ENCODE measurements around the gene CCDC120.

CCDC120 gene, protein sequence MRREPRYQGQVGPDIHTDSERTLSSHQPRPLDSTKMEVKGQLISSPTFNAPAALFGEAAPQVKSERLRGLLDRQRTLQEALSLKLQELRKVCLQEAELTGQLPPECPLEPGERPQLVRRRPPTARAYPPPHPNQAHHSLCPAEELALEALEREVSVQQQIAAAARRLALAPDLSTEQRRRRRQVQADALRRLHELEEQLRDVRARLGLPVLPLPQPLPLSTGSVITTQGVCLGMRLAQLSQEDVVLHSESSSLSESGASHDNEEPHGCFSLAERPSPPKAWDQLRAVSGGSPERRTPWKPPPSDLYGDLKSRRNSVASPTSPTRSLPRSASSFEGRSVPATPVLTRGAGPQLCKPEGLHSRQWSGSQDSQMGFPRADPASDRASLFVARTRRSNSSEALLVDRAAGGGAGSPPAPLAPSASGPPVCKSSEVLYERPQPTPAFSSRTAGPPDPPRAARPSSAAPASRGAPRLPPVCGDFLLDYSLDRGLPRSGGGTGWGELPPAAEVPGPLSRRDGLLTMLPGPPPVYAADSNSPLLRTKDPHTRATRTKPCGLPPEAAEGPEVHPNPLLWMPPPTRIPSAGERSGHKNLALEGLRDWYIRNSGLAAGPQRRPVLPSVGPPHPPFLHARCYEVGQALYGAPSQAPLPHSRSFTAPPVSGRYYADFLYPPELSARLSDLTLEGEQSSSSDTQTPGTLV

DNA sequence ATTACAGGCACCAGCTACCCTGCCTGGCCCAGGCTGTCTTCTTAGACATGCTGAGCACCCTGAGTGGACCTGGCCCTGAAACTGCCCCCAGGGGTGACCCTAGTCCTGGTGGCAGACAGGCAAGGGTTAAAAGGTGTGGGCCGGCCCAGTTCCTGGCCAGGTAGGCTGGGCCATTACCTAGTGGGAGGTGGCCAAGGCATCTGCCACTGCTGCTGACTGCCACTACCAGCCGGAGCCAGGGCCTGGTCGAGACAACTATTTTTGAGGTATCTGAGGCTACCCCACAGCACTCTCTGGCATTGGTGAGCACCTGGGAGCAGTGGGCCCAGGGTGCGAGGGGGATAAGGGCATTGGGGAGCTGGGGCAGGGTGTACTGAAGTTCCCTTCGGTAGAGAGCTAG is at the start of gene CCDC120:
CCDC120 (plus strand) TSS at position 206 of the 400 bp plus-strand sequence. CDS start 3,043 bp downstream, outside the sequence.
- DNase-seq (ENCODE audit: low spot score) = peak; percentile 48

DNA sequence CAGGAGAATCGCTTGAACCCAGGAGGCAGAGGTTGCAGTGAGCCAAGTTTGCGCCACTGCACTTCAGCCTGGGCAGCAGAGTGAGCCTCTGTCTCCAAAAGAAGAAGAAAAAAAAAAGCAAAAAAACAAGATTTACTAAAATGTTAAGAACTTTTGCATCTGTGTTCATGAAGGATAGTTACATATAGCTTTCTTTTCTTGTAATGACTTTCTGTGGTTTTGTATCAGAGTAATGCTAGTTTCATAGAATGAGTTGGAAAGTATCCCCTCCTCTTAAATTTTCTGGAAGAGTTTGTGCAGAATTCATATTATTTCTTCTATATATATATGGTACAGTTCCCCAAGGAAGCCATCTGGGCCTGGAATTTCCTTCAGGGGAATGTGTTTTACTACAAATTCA is 39.7 kb upstream of the CCDC120 start:
- no peak for DNase-seq (ENCODE audit: low spot score)

DNA sequence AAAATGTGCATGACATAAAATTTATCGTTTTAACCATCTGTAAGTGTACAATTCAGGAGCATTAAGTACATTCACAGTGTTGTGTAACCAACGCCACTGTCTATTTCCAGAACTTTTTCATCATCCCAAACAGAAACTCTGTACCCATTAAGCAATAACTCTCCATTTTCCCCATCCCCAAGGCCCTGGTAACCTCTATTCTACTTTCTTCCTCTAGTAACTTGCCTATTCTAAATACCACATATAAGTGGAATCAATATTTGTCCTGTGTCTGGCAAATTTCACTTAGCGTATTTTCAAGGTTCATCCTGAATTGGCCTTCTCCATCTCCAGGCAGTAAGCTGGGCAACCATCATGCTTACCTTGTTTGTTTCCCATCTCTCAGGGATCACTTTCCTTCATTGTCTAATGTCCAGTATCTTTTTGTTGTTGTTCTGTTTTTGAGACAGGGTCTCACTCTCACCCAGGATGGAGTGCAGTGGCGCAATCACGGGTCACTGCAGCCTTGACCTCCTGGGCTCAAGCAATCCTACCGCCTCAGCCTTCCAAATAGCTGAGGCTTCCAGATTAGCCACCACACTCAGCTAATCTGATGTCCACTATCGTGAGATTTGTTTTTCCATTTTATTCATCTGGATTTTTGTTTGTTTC is 39.1 kb upstream of the CCDC120 start:
- no peak for DNase-seq (ENCODE audit: low spot score)

DNA sequence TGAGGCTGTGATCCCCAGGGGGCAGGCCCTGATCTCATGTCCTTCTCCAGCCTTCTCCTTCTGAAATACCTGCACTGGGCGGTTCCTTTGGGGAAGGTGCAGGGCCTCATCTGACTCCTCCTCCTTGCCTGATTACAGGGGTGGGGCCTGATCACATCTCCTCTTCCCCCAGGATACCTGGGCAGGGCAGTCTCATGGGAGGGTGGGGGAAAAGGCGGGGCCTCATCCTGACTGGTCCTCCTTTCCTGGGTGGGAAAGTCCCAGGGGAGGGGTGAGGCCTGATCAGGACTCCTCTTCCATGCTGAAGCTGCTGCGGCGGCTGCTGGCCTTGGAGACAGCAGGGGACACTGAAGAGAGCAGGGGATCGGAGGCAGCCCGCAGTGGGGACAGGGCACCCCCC is 28.9 kb upstream of the CCDC120 start:
- DNase-seq (ENCODE audit: low spot score) = no peak

DNA sequence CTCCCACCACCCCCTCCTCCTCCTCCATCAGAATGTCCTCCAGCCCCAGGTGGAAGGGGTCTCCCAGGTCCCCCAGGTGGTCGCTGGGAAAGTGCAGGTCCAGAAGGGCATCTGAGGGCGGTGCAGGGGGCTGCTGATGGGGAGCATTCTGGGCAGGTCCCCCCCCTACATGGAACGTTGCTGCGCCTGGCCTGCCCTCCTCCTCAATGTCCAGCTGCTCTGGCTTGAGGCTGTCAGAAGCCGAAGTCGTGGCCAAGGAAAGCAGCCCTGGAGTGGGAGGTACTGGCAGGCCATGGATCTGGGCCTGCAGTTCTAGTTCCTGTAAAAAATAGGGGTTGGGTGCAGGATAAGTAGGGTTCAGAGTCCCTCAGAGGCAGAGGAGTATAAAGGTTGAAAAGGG is 28.5 kb upstream of the CCDC120 start:
- no peak for DNase-seq (ENCODE audit: low spot score)

DNA sequence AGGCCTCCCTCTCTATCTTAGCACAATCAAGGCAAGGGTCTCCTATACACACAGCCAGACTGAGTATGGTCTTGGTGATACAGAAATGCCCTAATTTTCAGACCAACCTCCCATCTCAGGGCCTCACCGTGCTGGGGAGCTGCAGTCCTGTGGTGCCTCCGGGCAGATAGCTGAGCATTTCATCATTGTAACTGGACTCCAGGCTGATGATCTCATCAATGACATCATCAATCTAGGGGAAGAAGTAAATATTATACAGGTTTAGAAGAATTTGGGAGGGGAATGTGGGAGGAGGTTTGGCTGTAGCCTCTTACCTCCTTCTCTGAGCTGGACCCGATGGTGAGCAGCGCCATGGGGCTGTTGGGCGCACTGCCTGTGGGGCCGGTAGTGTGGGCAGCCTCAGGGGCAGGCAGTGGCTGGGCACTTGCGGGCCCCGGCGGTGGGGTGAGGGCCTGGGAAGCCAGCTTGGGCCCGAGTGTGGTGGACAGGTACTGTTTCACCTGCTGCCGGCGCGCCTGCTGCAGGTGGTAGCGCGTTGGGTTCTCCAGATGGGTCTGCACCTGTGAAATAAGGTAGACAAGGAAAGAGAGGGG is 20.8 kb upstream of the CCDC120 start:
- no peak for DNase-seq (ENCODE audit: low spot score)

DNA sequence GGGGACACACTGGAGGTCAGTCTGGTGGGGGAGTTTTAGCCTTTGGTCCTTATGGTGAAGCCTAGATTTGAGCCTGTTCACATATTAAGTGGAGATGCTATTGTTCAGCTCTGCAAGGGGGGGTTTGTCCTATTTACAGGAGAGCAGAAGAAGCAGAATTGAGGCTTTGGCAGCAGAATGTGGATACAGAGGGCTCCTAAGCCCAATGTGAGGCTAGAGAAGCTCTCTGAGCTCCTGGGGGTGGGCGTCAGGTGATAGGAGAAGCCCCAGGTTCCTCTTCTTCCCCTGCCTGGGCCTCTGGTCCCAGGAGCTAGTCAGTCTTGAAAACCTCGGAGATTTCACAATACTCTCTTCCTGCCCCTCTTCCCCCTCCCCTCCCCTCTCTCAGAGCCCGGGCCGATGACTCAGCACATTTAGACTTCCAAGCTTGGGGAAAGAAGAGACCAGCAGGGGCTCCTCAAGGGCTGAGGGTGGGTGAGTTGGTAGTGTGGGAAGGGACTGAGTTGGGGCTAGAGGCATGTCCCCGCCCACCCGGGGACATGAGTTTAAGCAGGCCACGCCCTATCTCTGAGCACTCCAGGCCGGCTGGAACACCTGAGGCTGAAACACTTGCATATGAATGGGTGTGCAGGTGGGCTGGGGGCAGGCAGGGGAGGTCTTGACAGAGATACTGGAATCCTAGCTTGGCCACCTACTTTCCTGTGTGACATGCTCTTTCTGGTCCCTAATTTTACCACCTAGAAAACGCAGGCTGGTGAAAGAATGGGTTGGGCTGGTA is 19.0 kb upstream of the CCDC120 start:
- DNase-seq (ENCODE audit: low spot score) = peak; percentile 51

DNA sequence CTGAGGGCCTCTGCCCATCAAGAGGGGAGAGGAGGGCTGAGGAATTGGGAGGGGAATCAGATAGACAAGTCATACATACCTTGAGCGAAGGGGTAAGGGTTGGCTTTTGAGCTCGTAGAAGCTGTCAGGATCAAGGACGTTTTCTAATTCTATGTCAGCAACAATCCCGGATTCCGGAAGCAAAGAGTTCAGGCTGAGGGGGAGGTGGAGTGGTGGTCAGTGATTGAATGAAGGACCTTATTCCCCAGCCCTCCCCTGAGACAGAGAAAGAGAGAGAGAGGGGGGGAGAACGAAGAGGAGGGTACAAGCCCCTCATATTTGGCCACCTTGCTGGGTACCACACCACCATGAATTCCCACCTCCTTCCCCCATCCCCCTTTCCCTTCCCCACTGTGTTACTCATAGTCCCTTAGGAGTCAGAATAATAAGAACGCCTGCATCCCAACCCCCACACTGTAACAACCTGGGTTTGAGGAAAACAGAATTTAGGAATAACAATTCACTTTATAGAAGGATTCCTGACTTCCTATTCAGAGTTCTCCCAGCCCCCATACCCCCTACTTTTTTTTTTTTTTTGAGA is 18.3 kb upstream of the CCDC120 start:
- no peak for DNase-seq (ENCODE audit: low spot score)

DNA sequence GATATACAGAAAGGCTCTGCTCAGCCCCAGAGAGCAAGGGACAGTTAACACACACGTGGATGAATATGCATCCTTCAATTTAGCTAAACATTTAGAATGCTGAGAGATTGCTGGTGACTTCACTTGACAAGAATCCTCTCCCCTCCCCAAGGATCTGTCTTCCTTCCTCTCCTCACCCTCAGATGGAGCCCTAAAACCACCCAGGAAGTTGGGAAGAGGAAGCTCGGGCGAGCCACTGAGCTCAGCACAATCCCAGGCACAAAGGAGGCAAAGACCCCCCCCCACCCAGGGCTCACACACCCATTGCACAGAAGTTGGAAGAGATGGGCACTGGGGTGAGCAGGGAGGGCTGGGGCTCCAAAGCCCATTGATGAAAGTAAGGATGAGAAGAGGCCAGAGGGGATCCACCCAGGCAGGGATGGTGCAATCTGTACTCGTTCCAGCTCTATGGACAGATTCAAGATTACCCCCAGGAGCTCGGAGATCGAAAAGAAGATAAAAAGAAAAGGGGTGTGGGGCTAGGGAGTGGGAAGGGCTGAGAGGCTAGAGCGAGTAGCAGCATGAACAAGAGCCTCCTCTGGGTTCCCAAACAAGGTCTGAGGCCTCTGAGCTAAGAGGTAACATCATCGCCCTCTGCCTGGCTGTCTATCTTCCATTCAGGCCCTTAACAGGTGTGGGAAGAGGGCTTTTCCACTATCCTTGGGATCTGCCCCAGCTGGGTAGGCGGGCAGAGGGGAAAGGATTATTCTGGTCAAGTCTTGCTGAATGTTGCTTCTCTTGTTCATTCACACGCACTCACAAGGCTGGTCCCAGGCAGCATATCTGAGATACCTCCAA is 16.8 kb upstream of the CCDC120 start:
- no peak for DNase-seq (ENCODE audit: low spot score)

DNA sequence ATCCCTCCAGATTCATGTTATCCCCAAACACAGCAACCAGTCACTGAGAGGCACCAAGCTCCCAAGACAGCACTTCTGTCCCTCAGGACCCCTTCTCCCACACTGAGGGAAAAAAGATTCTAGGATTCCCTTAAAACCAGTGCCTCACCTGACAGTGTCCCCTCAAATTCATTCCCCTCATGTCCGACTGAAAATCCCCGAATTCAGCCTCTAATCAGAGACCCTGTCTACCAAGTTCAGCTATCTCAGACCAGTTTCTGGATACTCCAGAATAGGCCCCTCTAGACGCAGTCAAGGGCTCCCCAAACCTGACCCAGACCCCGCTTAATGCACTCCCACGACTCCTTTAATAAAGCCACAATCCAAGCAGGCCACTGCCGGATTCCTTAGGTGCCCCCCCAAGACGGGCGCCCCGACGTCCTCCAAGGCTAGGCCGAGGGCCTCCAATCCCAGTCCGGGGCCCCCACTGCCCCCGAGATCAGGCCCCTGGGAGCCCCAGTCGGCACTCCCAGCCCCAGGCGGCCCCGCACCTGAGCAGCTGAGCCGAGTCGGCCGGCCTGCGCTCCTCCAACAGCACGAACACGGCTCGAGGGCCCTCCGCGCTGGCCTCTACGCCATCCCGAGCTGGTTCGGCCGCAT is 16.1 kb upstream of the CCDC120 start:
- DNase-seq (ENCODE audit: low spot score) = no peak

DNA sequence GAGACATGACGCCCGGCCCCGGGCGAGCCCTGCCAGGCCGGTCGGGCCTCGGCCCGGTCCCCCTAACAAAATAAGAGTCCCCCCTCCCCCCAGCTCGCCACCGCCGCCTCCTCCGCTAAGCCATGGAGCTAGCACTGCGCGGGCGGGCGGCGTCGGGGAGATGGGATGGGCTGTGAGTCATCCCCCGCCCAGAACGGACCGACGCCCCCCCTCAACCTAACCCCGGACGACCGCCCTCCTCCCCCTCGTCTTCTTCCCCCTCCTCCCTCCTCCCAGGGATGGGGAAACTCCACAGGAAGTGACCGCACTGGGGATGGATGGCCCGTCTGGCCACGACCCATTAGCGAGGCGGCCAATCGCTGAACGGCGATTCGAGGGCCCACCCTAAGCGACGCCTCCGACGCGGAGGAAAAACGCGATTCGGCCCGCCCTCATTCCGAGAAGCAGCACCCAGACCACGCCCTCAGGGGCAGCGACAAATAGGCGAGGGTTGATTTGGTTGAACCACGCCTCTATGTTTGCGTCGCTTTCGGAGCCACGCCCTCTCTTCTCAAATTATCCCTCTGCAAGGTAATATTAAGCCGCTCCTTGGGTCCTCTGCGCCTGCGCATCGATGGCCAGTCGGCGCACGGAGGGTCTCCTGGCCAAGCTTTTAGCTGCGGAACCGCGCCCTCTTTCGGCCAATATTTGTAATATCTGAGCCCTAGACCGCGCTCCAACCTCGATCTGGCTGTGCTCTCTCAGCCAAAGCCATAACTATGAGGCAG is 15.4 kb upstream of the CCDC120 start, which contains the start of gene TFE3:
TFE3 (minus strand) TSS at position 138 of the 767 bp plus-strand sequence; CDS start at position 7, 131 bp downstream.
- peak; percentile 99 for DNase-seq (ENCODE audit: low spot score)

DNA sequence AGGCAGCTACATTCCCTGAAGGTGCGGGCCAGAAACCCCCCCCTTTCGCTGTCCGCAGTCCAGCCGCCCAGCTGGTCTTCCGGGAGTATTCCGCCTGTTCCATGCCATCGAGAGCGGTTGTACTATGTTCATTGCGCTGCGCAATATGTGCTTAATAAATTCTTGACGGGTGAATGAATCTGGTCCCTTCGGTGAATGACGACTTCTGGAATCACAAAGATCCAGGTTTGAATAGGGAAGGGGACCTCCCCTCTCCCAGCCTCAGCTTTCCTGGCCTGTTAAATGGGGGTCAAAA is 14.9 kb upstream of the CCDC120 start:
- no peak for DNase-seq (ENCODE audit: low spot score)

DNA sequence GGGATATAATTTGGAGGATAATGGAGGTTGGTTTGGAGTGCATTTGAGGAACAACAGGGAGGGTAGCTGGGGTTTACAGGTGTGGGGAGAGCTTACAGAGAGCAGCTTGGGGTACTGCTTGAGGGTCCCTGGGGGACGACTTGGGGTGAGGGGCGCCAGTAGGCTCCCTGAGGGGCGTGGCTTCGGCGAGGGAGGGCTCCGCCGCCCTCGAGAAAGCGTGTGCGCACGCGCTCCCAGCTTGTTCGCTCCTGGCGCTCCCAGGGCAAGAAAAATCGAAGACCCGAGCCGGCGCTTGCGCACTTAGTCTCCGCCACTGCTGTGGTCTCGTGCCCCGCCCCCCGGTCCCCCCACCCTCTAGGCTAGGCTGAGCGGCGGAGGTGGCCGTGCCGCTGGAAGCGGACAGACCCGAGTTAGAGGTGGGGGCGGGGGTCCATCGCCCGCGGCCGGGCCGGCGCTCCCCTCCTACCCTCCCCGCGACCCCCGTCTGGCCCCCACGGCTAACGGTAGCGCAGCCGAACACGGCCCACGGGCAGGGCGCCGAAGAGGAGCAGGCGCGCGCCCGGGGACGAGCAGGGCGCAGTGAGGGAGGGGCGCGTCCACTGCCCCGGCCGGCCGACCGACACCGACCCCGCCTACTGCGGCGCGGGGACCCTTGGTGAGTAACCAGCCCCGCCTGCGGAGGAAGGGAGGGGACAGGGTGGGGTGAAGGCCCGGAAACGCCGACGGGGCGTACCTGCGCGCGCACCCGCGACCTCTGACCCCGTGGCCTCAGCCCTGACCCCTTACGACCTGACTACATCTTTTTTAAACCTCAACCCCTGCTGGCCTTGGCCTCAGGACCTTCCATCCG is 5.4 kb upstream of the CCDC120 start:
- peak; percentile 37 for DNase-seq (ENCODE audit: low spot score)

DNA sequence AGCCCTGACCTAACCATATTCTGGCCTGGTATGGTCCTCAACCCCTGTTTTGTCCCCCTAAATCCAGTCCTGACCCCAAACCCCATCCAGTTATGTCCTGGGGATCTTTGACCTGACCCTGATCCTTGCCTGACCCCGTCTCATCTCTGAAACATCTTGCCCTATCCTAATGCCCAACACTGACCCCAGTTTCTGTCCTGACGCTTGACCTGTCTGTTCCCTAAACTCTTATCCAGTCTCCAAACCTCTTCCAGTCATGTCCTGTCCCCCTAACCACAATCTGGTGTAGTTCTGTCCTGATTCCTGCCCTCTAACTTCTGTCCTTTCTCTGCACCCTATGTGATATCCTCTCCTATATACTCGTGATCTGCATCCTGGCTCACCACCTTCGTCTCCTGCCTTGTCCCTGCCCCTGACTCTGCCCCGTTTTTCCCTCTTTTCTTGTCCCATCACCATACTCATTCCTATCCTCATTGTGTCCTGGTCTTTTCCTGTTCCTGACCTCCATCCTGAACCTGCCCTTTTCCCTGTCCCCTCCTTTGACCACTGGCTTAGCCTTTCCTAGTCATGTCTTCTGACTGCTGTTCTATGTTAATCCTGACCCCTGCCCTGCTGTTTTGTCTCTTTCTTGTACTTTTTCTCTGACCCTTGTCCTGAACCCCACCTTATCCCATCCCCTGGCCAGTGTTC is 4.6 kb upstream of the CCDC120 start:
- no peak for DNase-seq (ENCODE audit: low spot score)

DNA sequence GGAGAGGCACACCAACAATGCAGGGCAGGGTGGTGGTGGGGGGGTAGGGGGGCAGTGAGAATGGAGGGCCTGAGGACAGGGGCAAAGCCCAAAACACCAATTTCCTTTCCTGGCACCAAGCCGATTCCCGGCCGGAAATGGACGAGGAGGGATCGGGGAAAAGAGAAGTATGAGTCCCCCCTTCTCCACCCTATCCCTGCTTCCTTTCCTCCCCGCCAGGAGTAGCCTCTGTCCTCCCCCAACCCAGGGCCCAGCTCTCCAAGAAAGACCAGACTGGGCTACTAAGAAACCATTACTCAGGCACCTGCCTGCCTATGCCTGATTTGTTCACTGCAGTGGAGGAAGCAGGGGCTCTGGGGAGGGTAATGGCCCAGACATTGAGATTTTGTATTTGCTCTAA is 402 bp downstream of the CCDC120 start:
- no peak for DNase-seq (ENCODE audit: low spot score)

DNA sequence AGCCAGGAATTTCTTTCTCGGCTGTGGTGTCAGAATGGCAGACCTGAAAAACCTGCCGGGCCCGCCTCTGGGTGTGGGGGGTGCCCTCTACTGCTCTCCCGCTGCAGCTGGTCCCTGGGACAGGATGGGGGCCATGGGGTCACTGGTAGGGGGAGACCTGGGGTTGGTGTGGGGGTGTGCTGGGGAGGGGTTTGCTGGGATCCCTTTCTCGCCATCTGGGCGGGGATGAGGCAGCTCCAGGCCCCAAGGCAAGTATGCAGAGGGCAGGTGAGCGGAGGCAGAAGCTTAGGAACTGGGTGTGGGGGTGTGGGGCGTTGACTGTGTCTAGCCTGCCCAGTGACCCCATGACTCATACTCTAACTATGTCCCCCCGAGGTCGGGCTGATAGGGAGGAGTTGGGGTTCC is 884 bp downstream of the CCDC120 start:
- DNase-seq (ENCODE audit: low spot score) = no peak

DNA sequence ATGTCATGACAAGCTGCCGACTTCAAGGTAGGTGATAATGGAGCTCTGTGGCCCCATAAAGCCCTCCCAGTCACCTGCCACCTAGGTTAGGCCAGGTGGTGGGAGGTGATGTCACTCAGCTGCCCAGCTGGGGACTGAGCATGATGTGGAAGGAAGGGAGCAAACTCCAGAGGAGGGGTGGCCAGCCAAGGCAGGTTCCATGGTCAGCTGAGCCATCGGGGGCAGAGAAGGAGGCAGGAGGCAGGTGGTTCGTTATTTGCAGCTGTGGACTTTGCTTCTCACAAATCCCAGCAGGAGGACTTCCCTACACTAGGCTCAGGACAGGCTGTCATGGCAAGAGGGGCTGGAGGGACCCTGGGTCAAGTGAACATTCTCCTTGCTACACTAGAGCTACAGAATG is 2.1 kb downstream of the CCDC120 start:
- DNase-seq (ENCODE audit: low spot score) = no peak

DNA sequence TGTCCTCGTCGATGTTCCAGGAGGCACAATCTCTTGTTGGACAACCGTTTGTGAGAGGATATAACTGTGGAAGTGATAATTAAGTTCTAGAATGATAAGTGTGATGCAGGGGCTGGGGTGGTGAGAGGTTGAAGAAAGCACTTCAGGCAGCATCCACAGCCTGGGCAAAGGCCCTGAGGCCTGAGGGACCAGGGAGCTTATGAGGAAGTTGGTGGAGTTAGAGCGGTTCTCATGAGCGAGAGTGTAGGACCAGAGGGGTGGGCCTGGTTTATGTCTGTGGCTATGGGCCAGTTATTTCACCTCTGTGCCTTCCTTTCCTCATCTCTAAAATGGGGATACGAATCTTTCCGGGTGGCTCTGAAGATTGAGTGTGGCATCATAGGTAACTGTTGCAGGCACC is 2.7 kb downstream of the CCDC120 start:
- DNase-seq (ENCODE audit: low spot score) = no peak

All from cerebellar cortex (tissue), 1 donor.